ENCODE measurements around the gene SLC45A3.

DNA sequence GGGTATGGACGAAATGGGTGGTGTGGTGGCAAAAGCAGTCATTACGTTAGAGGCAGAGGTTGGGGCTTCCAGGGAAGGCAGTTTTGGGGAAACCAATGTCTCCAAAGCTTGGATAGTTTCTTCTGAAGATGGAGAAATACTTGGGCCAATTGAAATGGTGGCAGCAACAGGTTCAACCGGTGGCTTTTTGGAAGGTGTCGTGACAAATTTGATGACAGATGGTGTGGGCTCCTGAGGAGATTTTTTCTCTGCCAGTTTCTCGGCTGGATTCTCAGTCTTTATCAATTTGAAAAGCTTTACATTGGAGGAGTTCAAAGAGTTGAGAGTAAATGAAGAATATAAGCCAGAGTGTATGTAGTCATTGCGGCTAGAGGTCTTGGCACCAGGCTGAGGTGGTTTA is 60.0 kb downstream of the SLC45A3 start:
- TF ChIP-seq, protein P1, sequence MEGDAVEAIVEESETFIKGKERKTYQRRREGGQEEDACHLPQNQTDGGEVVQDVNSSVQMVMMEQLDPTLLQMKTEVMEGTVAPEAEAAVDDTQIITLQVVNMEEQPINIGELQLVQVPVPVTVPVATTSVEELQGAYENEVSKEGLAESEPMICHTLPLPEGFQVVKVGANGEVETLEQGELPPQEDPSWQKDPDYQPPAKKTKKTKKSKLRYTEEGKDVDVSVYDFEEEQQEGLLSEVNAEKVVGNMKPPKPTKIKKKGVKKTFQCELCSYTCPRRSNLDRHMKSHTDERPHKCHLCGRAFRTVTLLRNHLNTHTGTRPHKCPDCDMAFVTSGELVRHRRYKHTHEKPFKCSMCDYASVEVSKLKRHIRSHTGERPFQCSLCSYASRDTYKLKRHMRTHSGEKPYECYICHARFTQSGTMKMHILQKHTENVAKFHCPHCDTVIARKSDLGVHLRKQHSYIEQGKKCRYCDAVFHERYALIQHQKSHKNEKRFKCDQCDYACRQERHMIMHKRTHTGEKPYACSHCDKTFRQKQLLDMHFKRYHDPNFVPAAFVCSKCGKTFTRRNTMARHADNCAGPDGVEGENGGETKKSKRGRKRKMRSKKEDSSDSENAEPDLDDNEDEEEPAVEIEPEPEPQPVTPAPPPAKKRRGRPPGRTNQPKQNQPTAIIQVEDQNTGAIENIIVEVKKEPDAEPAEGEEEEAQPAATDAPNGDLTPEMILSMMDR (IDR thresholded peaks at IDR 0.05; ENCODE audit: low read length): no peak
- no peak for TF ChIP-seq EZH2 (IDR thresholded peaks at IDR 0.05; ENCODE audit: borderline replicate concordance, low read length)

Measured in OCI-LY1 (cell line).